Cardiac fibroblast (primary cell): ENCODE data around the gene LINC00305.

Experiments
- DNase-seq, 2 donors: peaks; one replicate each; pipeline versions ENCODE4 v3.0.0 to v3.0.0-alpha.2; 2010; ENCODE audit warnings: low read depth in 2 of 2
- H3K4me3 ChIP-seq, 2 donors: replicated peaks in 1 of 2; 1 replicate in 1 of 2; 2 replicates in 1 of 2; pipeline ENCODE4 v1.5.1; 2011; ENCODE audit warnings: low read depth in 2 of 2, low read length in 2 of 2, mild to moderate bottlenecking in 2 of 2, moderate library complexity in 1 of 2
- CTCF ChIP-seq: IDR thresholded peaks from one replicate; pipeline ENCODE4 v1.5.1; 2011; ENCODE audit warnings: low read depth, mild to moderate bottlenecking, low read length, inconsistent platforms

LINC00305 gene

GRCh38 chr18:64044616-64045015, 104.3 kb downstream of the LINC00305 start:
- no peak for TF ChIP-seq CTCF
- no peak for DNase-seq
- no peak overlapping the region for H3K4me3 ChIP-seq

GRCh38 chr18:64042728-64043358, 106.0 kb downstream of the LINC00305 start:
- no peak overlapping the region for H3K4me3 ChIP-seq
- TF ChIP-seq CTCF, result no peak
- DNase-seq, result no peak

GRCh38 chr18:64037812-64038414, 111.0 kb downstream of the LINC00305 start:
- H3K4me3 ChIP-seq, result no peak overlapping the region
- peak; percentile 24 to 42 for DNase-seq
- TF ChIP-seq CTCF, result peak; percentile 35

- no peak for TF ChIP-seq CTCF
- DNase-seq, result no peak
These were observed 116.6 kb downstream of the LINC00305 start for GRCh38 chr18:64032312-64032711.

GRCh38 chr18:64031411-64031810, 117.5 kb downstream of the LINC00305 start:
- no peak overlapping the region for H3K4me3 ChIP-seq
- no peak for DNase-seq
- no peak for TF ChIP-seq CTCF

More at GRCh38 chr18:64032312-64032711, 116.6 kb downstream of the LINC00305 start:
- no peak overlapping the region for H3K4me3 ChIP-seq
